Measurements from ENCODE around the gene PCBP2.
A peak's percentile ranks its signal among the peaks of the same experiment; 100 is the strongest.
"Not testable (repeated sequence)": the region's sequence is repeated elsewhere in the genome, so short reads cannot be mapped to it uniquely, and the experiment has no call there.

Gene PCBP2

DNA sequence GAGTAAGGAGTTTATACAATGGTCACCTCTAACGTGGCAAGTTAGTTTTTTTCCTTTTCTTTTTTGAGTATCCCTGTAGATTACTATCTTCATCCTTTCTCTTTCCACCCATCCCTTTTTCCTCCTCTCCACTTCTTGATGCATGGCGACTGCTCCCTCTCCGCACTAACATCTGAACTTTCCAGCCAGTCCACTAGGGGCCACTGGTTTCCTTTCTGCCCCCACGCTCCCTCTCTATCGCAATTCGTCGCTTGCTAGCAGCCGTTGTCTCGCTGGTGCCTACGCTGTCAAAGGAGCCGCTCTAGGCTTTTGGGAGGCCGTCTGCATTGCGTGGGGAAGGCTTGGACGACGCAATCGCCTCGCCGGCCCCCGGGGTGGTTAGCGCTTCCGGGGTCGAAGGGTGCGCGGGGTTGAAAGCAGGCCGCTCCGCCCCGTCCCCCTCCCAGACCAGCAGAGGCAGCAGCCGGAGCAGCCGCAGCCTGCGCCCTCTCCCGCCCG is at the start of gene PCBP2:
Gene PCBP2, plus strand, starts transcription at position 442 of the 498 bp plus-strand sequence. CDS start 2,699 bp downstream, outside the sequence.
- peak; percentile 100 for DNase-seq

- DNase-seq = not testable (repeated sequence)
Observed at GRCh38 chr12:53402351-53402750, 49.6 kb upstream of the PCBP2 start.

DNA sequence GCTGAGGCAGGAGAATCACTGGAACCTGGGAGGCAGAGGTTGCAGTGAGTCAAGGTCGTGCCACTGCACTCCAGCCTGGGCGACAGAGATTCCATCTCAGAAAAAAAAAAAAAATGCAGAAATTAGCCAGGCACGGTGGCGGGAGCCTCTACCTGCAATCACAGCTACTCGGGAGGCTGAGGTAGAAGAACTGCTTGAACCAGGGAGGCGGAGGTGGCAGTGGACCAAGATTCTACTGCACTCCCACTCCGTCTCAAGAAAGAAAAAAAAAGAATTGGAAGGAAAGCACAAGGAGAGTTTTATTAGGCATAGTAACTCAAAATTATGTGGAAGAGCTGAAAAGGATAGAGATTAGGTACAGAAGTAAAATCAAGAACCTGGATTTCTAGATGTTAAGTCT is 49.0 kb upstream of the PCBP2 start:
- no peak for DNase-seq

GRCh38 chr12:53410951-53411350 is 41.0 kb upstream of the PCBP2 start:
- no peak for DNase-seq

GRCh38 chr12:53413485-53414204 is 38.3 kb upstream of the PCBP2 start:
- DNase-seq = no peak

DNA sequence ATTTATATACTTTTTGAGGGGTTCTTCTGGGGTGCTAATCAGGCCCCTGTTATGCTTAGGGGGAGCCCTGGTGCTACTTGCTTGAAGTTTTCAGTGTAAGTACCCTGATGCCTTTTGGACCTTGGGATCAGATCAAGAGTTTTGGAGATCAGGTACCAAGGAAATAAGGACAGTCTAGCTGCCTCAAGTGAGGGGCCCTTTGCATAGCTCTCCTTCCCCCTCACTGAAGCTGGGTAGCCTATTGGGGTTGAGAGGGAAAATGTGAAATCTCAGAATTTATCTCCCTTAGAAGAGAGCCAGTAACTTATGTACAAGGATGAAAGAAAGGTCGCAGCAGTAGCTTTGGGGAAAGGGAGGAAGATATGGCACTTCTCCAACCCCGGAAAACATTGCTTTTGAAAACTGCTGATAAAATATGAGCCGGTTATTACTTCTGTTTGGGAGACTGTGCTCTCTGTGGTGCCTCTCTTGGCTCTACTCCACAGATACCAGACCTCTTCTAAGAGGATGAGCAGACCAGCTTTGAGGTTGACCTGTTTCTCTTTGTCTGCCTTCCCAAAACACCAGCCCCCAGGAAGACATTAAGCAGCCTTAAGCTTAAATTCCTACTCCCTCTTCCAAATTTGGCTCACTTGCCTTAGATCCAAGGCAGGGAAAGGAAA is 37.0 kb upstream of the PCBP2 start:
- DNase-seq = no peak

DNA sequence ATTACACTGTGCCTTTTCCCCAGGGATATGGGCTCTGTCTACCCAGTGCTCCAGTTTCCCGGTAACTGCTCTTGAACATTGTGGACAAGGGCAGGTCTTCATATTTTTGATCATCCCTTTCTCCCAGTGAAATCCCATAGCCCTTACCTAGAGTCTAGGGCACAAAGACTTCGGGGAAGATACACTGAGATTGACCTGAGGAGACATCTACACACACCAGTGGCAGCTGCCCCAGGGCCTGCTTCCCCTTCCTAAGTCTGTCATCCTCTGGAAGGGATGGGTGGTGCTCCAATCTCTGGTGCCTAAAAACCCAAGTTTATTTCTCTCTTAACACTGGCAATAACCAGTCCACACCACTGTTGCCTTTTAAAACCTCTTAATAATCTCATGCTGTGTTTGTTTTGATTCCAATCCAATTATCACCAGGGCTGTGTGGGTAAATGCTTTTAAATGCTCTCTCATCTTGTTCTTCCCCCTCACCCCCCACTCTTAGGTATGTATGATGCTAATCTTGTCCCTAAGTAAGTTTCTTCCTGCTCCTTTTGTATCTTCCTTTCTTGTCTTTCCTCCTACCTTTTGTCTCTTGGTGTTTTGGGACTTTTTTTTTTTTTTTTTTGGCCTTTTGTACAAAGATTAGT is 36.0 kb upstream of the PCBP2 start:
- DNase-seq = not testable (repeated sequence)

DNA sequence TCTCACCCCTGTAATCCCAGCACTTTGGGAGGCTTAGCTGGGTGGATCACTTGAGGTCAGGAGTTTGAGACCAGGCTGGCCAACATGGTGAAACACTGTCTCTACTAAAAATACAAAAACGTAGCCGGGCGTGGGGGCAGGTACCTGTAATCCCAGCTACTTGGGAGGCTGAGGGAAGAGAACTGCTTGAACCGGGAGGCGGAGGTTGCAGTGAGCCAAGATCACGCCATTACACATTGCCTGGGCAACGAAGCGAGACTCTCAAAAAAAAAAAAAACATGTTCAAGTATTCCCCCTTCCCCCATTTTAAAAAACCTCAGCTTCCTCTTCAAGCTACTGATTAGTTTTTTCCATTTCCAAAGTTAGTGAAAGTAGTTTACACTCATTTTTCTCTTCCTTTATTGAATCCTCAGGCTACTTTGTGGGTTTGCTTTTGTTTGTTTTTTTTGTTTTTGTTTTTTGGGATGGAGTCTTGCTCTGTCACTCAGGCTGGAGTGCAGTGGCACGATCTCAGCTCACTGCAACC is 34.5 kb upstream of the PCBP2 start:
- DNase-seq = not testable (repeated sequence)

DNA sequence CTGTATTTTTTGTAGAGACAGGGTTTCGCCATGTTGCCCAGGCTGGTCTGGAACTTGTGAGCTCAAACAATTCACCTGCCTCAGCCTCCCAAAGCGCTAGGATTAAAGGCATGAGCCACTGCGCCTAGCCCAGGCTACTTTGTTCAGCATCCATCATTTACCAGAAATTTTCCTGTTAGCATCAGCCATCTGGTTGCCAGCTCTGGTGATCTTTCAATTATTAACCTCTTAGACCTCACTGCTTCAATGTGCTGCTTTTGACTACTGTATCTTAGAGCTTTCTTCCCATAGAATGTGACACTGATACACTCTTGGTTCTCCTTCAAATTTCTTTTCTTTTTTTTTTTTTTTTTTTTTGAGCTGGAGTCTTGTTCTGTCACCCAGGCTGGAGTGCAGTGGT is 33.7 kb upstream of the PCBP2 start:
- DNase-seq = no peak

DNA sequence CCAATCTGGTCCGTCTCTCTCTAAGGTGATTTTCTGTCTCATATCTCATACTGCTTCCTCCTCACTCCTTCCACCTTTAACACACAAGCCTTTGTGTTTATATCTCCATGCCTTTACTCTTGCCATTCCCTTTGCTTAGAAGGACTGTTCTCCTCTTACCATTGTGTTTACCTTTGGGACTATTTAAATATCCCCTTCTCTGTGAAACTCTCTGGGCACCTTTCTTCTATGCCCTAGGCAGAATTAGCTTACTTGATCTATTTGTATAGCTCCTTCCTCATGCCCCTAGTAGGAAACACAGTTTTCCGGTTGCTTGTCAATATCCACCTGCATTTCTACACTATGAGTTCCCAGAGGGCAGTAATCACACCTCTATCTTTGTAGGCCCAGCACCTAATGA is 32.1 kb upstream of the PCBP2 start:
- no peak for DNase-seq

- DNase-seq = not testable (repeated sequence)
Observed at GRCh38 chr12:53422247-53422646, 29.7 kb upstream of the PCBP2 start.

DNA sequence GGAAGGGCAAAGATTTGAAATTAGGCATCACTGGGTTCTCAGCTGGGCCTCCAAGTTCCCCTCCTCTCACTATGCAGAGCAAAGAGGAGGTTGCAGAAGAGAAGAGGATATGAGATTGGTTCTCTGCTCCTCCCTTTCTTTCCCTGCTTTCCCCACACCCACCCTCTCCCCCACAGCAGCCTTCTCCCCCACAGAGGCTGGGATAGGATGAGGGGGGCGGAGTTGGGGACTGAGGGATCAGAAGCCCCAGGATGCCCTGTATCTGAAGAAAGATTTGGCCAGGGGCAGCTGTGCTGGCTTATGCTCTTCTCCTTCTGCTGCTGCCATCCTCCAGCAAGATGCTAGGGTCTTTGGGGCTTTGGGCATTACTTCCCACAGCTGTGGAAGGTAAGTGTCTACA is 28.3 kb upstream of the PCBP2 start, which contains the start of gene AMHR2:
Gene AMHR2, plus strand, starts transcription at position 259 of the 400 bp plus-strand sequence. Its CDS starts 80 bp downstream, at position 339.
- no peak for DNase-seq

DNA sequence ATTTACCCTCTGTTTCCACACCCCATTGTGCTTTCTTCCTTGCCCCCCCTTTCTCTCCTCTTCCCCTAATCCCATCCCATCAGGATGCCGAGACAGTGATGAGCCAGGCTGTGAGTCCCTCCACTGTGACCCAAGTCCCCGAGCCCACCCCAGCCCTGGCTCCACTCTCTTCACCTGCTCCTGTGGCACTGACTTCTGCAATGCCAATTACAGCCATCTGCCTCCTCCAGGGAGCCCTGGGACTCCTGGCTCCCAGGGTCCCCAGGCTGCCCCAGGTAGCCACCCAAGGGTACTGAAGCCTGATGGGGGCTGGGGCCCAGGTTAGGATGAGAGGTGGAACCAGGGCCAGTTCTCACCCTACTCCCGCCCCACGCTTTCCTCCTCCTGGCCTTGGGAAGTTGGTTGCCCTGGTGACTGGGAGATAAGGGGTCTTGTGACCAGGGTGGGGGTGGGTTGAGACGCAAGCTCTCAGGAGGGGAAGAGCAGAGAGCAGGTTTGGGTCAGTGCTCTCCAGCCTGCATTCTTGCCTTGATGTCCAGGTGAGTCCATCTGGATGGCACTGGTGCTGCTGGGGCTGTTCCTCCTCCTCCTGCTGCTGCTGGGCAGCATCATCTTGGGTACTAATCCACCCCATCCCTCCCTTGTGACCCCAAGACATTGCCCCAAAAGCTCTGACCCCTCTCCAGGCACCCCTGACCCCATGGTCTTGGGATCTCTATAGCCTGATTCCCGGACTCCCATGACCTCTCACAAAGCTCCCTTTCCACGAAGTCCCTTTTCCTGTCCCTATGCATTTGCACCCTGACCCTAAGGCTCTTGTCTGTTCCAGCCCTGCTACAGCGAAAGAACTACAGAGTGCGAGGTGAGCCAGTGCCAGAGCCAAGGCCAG is 27.0 kb upstream of the PCBP2 start:
- DNase-seq = no peak

- DNase-seq = no peak
Observed at GRCh38 chr12:53425515-53426150, 26.3 kb upstream of the PCBP2 start.

DNA sequence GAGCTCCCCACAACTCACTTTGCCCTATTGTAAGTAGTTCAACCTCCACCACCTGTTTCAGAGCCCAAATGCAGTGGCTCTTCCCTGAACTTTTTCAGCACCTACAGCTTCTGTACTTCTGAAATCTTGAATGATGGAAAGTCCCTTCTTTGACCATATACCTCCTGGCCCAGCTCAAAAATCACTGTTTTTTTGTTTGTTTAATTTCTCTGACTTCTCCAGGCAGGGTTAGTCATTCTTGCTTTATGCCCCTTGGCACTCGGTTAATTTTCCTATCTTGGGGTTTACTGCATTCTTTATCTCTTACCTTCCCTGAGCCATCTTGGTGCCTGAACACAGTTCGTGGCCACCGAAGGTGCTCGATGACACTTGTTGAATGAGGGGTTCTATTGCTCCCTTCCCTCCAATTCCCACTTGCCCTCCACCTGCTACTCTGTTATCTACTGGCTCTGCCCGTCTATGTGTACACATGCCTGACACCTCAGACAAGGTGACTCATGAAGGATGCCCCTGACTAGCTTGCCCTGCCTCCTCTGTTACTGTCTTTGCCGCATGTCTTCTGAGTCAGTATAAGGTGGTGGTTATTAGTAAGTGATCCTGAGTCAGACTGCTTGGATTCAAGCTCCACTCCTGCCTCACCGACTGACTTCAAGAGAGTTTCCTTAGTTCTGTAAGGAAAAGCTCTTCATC is 23.9 kb upstream of the PCBP2 start:
- peak; percentile 98 for DNase-seq

- no peak for DNase-seq
Observed at GRCh38 chr12:53428741-53429140, 23.2 kb upstream of the PCBP2 start.

GRCh38 chr12:53430116-53430515 is 21.8 kb upstream of the PCBP2 start:
- DNase-seq = no peak

DNA sequence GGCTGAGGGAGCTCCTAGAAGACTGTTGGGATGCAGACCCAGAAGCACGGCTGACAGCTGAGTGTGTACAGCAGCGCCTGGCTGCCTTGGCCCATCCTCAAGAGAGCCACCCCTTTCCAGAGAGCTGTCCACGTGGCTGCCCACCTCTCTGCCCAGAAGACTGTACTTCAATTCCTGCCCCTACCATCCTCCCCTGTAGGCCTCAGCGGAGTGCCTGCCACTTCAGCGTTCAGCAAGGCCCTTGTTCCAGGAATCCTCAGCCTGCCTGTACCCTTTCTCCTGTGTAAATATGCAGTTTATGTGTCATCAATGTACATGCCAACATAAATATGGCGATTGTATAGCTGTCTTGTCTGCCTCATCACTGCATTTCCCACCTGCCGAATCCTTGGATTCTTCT is 20.7 kb upstream of the PCBP2 start:
- no peak for DNase-seq

GRCh38 chr12:53435326-53435725 is 16.6 kb upstream of the PCBP2 start:
- not testable (repeated sequence) for DNase-seq

DNA sequence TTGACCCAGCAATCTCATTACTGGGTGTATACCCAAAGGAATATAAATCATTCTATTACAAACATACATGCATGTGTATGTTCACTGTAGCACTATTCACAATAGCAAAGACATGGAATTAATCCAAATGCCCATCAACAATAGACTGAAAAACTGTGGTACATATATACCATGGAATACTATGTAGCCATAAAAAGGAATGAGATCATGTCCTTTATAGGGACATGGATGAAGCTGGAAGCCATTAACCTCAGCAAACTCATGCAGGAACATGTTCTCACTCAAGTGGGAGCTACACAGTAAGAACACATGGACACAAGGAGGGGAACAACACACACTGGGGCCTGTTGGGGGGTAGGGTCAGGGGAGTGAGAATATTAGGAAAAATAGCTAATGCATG is 12.3 kb upstream of the PCBP2 start:
- DNase-seq = not testable (repeated sequence)
